GM12873 (cell line): Measurements from ENCODE around the gene CITED4.

ENCODE experiments used
- CTCF ChIP-seq: IDR thresholded peaks from 2 replicates; pipeline ENCODE4 v1.5.1; 2012; ENCODE audit warnings: low read depth, mild to moderate bottlenecking, moderate library complexity, low read length, control low read depth; ENCODE audit not compliant: insufficient read depth; ENCODE audit errors: missing control alignments

CITED4 gene

GRCh38 chr1:40838045-40838979, 23.9 kb downstream of the CITED4 start:
- no peak for TF ChIP-seq CTCF

GRCh38 chr1:40837601-40838000, 24.6 kb downstream of the CITED4 start:
- no peak for TF ChIP-seq CTCF

- TF ChIP-seq CTCF = no peak
Measured at GRCh38 chr1:40836283-40836682, 25.9 kb downstream of the CITED4 start.

- TF ChIP-seq CTCF = no peak
Measured at GRCh38 chr1:40834968-40835545, 27.1 kb downstream of the CITED4 start.

- no peak for TF ChIP-seq CTCF
Measured at GRCh38 chr1:40833979-40834378, 28.2 kb downstream of the CITED4 start.

GRCh38 chr1:40831001-40831732, 31.0 kb downstream of the CITED4 start:
- no peak for TF ChIP-seq CTCF

GRCh38 chr1:40830419-40830943, 31.7 kb downstream of the CITED4 start:
- no peak for TF ChIP-seq CTCF
